HEK293 (cell line): ENCODE results near the gene DOCK4.

ENCODE experiments used
- ZNF549 ChIP-seq: fragments of 450-650 bp; IDR thresholded peaks from 2 replicates; pipeline ENCODE4 v1.5.1; 2018; ENCODE audit warnings: missing biosample characterization, missing genetic modification characterization, mild to moderate bottlenecking, inconsistent platforms, moderate library complexity
- TF ChIP-seq, protein P1 (sequence below): fragments of 450-650 bp; formaldehyde crosslinking; conservative IDR thresholded peaks from 2 replicates; pipeline ENCODE4 v1.5.1; 2016; ENCODE audit warnings: low read depth, missing biosample characterization, missing genetic modification characterization
- TF ChIP-seq, protein P2 (sequence below): IDR thresholded peaks from 2 replicates; pipeline ENCODE4 v1.6.1; 2011; ENCODE audit warnings: mild to moderate bottlenecking, low read depth, low read length, borderline replicate concordance

DNA sequence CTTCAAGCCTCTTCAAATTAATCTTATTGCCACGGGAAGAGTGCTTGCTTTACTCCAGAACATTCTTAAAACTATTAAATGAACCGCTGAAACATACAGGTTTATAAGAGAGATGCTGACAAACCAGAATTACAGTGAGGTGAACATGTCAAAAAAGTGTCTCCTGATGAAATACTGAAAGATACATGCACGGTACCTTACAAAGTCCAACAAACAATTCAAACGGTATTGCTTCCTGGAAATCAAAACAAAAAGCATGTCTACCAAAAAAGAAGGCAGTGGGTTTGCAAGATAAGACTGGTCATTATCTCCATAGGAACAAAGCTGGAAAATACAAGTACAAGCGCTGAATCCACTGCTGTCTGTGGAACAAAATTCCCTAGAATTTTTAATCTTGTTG is 174.5 kb downstream of the DOCK4 start:
- TF ChIP-seq, protein P1, sequence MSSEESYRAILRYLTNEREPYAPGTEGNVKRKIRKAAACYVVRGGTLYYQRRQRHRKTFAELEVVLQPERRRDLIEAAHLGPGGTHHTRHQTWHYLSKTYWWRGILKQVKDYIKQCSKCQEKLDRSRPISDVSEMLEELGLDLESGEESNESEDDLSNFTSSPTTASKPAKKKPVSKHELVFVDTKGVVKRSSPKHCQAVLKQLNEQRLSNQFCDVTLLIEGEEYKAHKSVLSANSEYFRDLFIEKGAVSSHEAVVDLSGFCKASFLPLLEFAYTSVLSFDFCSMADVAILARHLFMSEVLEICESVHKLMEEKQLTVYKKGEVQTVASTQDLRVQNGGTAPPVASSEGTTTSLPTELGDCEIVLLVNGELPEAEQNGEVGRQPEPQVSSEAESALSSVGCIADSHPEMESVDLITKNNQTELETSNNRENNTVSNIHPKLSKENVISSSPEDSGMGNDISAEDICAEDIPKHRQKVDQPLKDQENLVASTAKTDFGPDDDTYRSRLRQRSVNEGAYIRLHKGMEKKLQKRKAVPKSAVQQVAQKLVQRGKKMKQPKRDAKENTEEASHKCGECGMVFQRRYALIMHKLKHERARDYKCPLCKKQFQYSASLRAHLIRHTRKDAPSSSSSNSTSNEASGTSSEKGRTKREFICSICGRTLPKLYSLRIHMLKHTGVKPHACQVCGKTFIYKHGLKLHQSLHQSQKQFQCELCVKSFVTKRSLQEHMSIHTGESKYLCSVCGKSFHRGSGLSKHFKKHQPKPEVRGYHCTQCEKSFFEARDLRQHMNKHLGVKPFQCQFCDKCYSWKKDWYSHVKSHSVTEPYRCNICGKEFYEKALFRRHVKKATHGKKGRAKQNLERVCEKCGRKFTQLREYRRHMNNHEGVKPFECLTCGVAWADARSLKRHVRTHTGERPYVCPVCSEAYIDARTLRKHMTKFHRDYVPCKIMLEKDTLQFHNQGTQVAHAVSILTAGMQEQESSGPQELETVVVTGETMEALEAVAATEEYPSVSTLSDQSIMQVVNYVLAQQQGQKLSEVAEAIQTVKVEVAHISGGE = no peak
- TF ChIP-seq, protein P2, sequence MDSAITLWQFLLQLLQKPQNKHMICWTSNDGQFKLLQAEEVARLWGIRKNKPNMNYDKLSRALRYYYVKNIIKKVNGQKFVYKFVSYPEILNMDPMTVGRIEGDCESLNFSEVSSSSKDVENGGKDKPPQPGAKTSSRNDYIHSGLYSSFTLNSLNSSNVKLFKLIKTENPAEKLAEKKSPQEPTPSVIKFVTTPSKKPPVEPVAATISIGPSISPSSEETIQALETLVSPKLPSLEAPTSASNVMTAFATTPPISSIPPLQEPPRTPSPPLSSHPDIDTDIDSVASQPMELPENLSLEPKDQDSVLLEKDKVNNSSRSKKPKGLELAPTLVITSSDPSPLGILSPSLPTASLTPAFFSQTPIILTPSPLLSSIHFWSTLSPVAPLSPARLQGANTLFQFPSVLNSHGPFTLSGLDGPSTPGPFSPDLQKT = no peak
- no peak for TF ChIP-seq ZNF549 (tag by site-specific recombination)
